Upper lobe of right lung (tissue), 1 donor: Measurements from ENCODE around the gene CDC45. TPM values are rescaled to one million over a fixed set of nuclear protein-coding genes. Genes with fewer than 3 reads are reported as not detected.

Source experiments
- ATAC-seq: fragments of 200-7000 bp; cut with Tn5 transposase; one replicate; pipeline ENCODE4 v1.9.1; 2020; ENCODE audit warnings: mild to moderate bottlenecking, moderate library complexity
- DNase-seq: peaks from one replicate; pipeline ENCODE4 v3.0.0-alpha.2; 2020
- H3K27ac ChIP-seq: fragments of 200-600 bp; one replicate; pipeline ENCODE4 v1.8.0; 2022
- H3K27me3 ChIP-seq: fragments of 200-600 bp; one replicate; pipeline ENCODE4 v1.8.0; 2022; ENCODE audit warnings: mild to moderate bottlenecking
- H3K36me3 ChIP-seq: fragments of 200-600 bp; one replicate; pipeline ENCODE4 v1.8.0; 2022
- H3K4me1 ChIP-seq: fragments of 200-600 bp; one replicate; pipeline ENCODE4 v1.8.0; 2022
- H3K4me3 ChIP-seq: fragments of 200-600 bp; one replicate; pipeline ENCODE4 v1.8.0; 2022; ENCODE audit warnings: mild to moderate bottlenecking
- H3K9me3 ChIP-seq: fragments of 200-600 bp; one replicate; pipeline ENCODE4 v1.8.0; 2022
- CTCF ChIP-seq: fragments of 200-600 bp; IDR thresholded peaks from one replicate; pipeline ENCODE4 v1.8.0; 2022; ENCODE audit warnings: antibody characterized with exemption
- intact Hi-C: fragments of 100-400 bp; cut with DNase I; formaldehyde crosslinking; loops from one replicate; pipeline ENCODE4 v1.11.0; 2022
- total RNA-seq: library from RNA; stranded (reverse); fragmentation: NEBNext Ultra II Directional; extraction: Animal tissue kit (Norgen Biotek cat#: 25700); gene quantifications from one replicate; pipeline ENCODE4 v1.2.1, GENCODE V29; 2021
- donor health status: DM: no; HTN: yes; CAD: no; lungs with severe emphysema.

The CDC45 gene
- total RNA-seq, 1 donor from 2014 or later = 0.58 TPM

GRCh38 chr22:19516378-19517170, 36.9 kb downstream of the CDC45 start:
- TF ChIP-seq CTCF = no peak
- Histone ChIP-seq H3K4me1 (no peaks in the 10 kb centered on the region), H3K36me3 (peaks cover 4% of the 10 kb centered on the region), H3K27me3 (no peaks in the 10 kb centered on the region), H3K4me3 (no peak overlapping the region), H3K9me3 (no peaks in the 10 kb centered on the region), H3K27ac (no peak overlapping the region)
- ATAC-seq (no peak), DNase-seq (no peak)
- intact Hi-C loops = no loop called here

DNA sequence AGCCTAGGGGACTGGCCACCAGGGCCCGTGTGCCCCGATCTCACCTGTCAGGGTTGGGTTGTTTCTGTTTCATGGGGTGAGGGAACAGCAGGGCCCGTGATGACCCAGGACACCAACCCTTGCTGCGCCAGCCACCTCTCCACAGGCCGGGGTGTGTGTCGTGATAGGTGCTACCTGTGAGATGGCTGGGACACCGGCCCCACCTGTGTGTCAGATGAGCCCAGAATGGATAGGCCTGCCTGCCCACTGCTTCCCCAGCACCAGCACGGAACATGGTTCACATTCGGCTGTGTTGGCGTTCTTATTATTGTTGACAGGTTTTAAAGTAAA, 37.4 kb downstream of the CDC45 start:
- Histone ChIP-seq H3K27me3 (no peaks in the 10 kb centered on the region), H3K4me3 (no peak overlapping the region), H3K9me3 (no peaks in the 10 kb centered on the region), H3K4me1 (no peaks in the 10 kb centered on the region), H3K27ac (no peak overlapping the region), H3K36me3 (peaks cover 4% of the 10 kb centered on the region)
- no peak for ATAC-seq
- intact Hi-C loops = no loop called here
- DNase-seq = no peak
- no peak for TF ChIP-seq CTCF

DNA sequence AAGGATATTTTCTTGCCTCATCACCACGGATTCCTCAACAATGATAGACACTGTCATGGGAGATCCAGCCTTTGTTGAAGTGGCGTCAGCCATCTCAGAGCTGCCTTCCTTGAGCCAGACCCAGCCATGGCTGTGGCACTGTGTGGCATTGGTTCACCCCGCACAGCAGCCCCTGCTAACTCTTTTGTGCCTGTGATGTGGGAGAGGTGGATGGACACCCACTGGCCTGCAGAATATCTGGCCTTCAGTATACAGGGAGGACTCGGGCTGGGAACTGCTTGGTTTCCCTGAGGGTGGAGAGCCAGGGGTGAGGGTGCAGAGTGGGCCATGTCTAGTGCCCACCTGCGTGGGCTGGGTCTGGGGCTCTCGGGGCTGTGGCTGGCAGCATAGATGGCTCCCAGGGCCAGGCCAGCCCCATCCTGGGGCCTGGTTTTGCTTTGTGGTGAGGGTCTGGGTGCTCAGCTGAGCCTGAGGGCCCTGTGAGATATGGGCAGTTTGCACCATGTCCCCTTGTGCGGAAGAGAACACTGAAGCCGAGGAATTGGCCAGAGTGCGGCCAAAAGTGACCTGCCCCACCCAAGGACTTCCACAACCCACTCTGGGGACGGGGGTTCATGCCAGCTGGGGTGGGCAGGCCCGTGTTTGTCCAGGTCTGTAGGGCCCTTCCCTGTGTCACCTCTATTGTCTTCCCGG, 38.3 kb downstream of the CDC45 start:
- no peak overlapping the region for H3K4me3 ChIP-seq
- no peak overlapping the region for H3K27ac ChIP-seq
- no peak for ATAC-seq
- peaks cover 2% of the 10 kb centered on the region for H3K27me3 ChIP-seq
- H3K9me3 ChIP-seq = no peaks in the 10 kb centered on the region
- no peaks in the 10 kb centered on the region for H3K4me1 ChIP-seq
- intact Hi-C loops = no loop called here
- peaks cover 4% of the 10 kb centered on the region for H3K36me3 ChIP-seq
- no peak for DNase-seq
- no peak for TF ChIP-seq CTCF

DNA sequence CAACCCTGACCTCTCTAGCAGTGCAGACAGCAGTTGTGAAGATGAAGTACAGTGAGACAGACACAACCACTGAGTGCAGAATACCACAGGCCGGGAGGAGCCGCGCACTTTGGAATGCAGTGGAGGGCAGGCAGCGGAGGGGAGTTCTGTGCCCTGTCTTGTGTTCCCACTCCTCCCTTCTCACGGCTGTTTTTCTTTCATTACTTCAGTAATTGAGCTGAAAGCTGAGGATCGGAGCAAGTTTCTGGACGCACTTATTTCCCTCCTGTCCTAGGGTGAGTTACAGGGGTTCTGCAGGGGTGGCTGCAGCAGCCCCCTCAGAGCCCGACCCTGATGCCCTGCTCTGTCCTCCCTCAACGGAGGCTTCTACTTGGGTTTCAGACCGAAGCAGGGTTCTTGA, 38.9 kb downstream of the CDC45 start:
- Histone ChIP-seq H3K4me3 (no peak overlapping the region), H3K27ac (no peak overlapping the region), H3K36me3 (peaks cover 4% of the 10 kb centered on the region), H3K4me1 (no peaks in the 10 kb centered on the region), H3K27me3 (peaks cover 8% of the 10 kb centered on the region), H3K9me3 (no peaks in the 10 kb centered on the region)
- no peak for ATAC-seq
- TF ChIP-seq CTCF = no peak
- intact Hi-C loops = no loop called here
- no peak for DNase-seq

GRCh38 chr22:19519041-19519926, 39.6 kb downstream of the CDC45 start:
- H3K9me3 ChIP-seq = no peaks in the 10 kb centered on the region
- ATAC-seq = no peak
- no peaks in the 10 kb centered on the region for H3K4me1 ChIP-seq
- H3K4me3 ChIP-seq = peak overlapping the region; percentile 49
- H3K27ac ChIP-seq = no peak overlapping the region
- peaks cover 4% of the 10 kb centered on the region for H3K36me3 ChIP-seq
- intact Hi-C loops = no loop called here
- peaks cover 14% of the 10 kb centered on the region for H3K27me3 ChIP-seq
- no peak for DNase-seq
- TF ChIP-seq CTCF = no peak
